Measurements from ENCODE around the gene CDH23. TPM values are rescaled to one million over a fixed set of nuclear protein-coding genes. Genes with fewer than 3 reads are reported as not detected.

The CDH23 gene
- total and polyA plus RNA-seq, 9 of the 15 experiments (the other 6 are each of a cell fraction or from before 2014, with no cell fraction given), result 0.18 to 1.2 (median 0.47) TPM

GRCh38 chr10:71713135-71714030 lies 316.7 kb downstream of the CDH23 start (continued):
- TF ChIP-seq BCLAF1 (IDR thresholded peaks at IDR 0.05; ENCODE audit: borderline replicate concordance in 1 of 2, control insufficient read depth in 1 of 2, low read depth in 2 of 2, low read length in 1 of 2) (no peak), ZNF3 (CRISPR knock-in tag; IDR thresholded peaks at IDR 0.05) (no peak), KAT2B (IDR thresholded peaks at IDR 0.05; ENCODE audit: low read depth, low read length) (no peak), HSF4 (CRISPR knock-in tag; IDR thresholded peaks at IDR 0.05; ENCODE audit: borderline replicate concordance) (no peak), PCBP1 (IDR thresholded peaks at IDR 0.05; ENCODE audit: low read depth, low read length, poor library complexity, severe bottlenecking) (no peak), SRSF9 (IDR thresholded peaks at IDR 0.05; ENCODE audit: borderline replicate concordance, low read depth, low read length) (no peak), STAG1 (CRISPR knock-in tag; IDR thresholded peaks at IDR 0.05; ENCODE audit: borderline replicate concordance) (no peak), MAFF (IDR thresholded peaks at IDR 0.05; ENCODE audit: low read length) (no peak), CREM (IDR thresholded peaks at IDR 0.05; ENCODE audit: low read depth) (no peak), ZNF41 (CRISPR knock-in tag; conservative IDR thresholded peaks at IDR 0.05) (peak; percentile 31; the same call in 1 of the 2 replicates), ZNF316 (IDR thresholded peaks at IDR 0.05) (no peak), OTX1 (CRISPR knock-in tag; IDR thresholded peaks at IDR 0.05) (peak; percentile 78), NFATC3 (IDR thresholded peaks at IDR 0.05) (no peak), USF1 (CRISPR knock-in tag; IDR thresholded peaks at IDR 0.05) (no peak), ZBTB7A (IDR thresholded peaks at IDR 0.05; ENCODE audit: borderline replicate concordance, control insufficient read depth, low read depth, low read length) (no peak), ZBTB33 (CRISPR knock-in tag; IDR thresholded peaks at IDR 0.05) (no peak), ZBTB34 (CRISPR knock-in tag; IDR thresholded peaks at IDR 0.05) (no peak), E2F5 (CRISPR knock-in tag; IDR thresholded peaks at IDR 0.05) (no peak), MAZ (CRISPR knock-in tag; conservative IDR thresholded peaks at IDR 0.05 in 1 of 2, IDR thresholded peaks at IDR 0.05 in 1 of 2) (peak in 1 of 2 experiments; percentile 31; a peak in 2 of 4 replicates)
